Right ventricle myocardium superior (tissue), 1 donor: ENCODE results near the gene CD59. TPM values are rescaled to one million over a fixed set of nuclear protein-coding genes. Genes with fewer than 3 reads are reported as not detected.
"Not testable (repeated sequence)": the region's sequence is repeated elsewhere in the genome, so short reads cannot be mapped to it uniquely, and the experiment has no call there.

Experiments
- ATAC-seq: fragments of 200-7000 bp; cut with Tn5 transposase; one replicate; pipeline ENCODE4 v1.9.1; 2020; ENCODE audit warnings: mild to moderate bottlenecking; ENCODE audit not compliant: poor library complexity
- DNase-seq: peaks from one replicate; pipeline ENCODE4 v3.0.0-alpha.2; 2020
- intact Hi-C: fragments of 100-400 bp; cut with DNase I; formaldehyde crosslinking; loops from one replicate; pipeline ENCODE4 v1.11.2; 2022
- total RNA-seq: library from RNA; stranded (reverse); fragmentation: NEBNext Ultra II Directional; extraction: Animal tissue kit (Norgen Biotek cat#: 25700); gene quantifications from one replicate; pipeline ENCODE4 v1.2.1, GENCODE V29; 2021
- donor health status: DM: no; HTN: yes; CAD: no; lungs with severe emphysema.

The CD59 gene
- total RNA-seq, 1 donor from 2014 or later: 713 TPM

DNA sequence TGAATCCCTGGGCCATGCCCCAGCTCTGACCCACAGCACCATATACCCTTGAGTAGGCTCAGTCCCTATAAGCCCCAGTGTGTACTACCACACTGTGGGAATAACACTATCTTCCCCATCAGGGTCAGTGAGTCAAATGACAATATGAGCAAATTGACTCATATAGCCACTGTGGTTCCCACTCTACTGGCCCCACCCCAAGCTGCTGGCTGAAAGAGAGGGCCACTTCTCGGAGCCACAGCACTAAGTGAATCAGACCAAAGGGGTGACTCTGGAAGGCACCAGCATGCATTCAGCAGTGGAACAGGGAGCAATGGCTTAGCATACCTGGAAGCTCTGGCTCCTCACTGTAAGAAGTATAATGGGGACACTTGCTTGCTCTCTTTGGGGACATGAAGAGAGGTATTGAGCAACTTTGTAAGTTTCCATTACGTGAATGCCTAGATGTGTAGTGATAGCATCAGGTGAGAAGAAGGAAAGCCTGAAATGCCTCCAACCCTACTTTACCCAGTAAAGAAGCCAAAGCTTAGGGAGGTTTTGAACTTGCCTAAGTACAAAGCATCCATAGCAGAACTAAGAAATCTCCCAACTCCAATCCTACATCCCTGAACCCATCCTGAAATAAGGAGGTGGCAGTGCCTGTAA is 13.5 kb downstream of the CD59 start:
- peak; percentile 7 for ATAC-seq
- DNase-seq: no peak
- intact Hi-C loops: no loop called here

GRCh38 chr11:33721984-33722383 is 14.2 kb downstream of the CD59 start:
- intact Hi-C loops: no loop called here
- ATAC-seq (peak; percentile 11), DNase-seq (no peak)

- no peak for ATAC-seq
- intact Hi-C loops: no loop called here
- DNase-seq: no peak
These were observed 14.8 kb downstream of the CD59 start for GRCh38 chr11:33721426-33721825.

- intact Hi-C loops: no loop called here
- ATAC-seq (no peak), DNase-seq (no peak)
These were observed 16.6 kb downstream of the CD59 start for GRCh38 chr11:33719587-33719986.

DNA sequence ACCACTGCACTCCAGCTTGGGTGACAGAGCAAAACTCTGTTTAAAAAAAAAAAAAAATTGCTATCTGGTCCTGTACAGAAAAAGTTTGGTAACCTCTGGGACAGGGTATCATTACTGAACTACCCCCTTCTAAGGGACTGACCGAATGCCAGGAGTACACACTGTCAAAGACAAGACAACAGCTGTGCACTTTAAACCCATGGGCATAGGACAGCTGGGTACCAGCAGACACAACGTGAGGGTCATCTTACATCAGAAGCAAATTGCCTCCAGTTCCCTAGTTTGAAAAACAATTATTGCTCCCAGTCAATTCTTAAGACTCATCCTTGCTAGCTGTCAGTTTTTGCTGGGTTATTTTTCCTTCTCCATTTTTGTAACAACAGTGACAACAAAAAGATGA is 17.8 kb downstream of the CD59 start:
- ATAC-seq: no peak
- intact Hi-C loops: no loop called here
- DNase-seq: no peak

- no peak for DNase-seq
- ATAC-seq: peak; percentile 43
- intact Hi-C loops: no loop called here
These were observed 20.0 kb downstream of the CD59 start for GRCh38 chr11:33716243-33716642.

- no peak for DNase-seq
- peak; percentile 29 for ATAC-seq
- intact Hi-C loops: no loop called here
These were observed 22.3 kb downstream of the CD59 start for GRCh38 chr11:33713856-33714398.

DNA sequence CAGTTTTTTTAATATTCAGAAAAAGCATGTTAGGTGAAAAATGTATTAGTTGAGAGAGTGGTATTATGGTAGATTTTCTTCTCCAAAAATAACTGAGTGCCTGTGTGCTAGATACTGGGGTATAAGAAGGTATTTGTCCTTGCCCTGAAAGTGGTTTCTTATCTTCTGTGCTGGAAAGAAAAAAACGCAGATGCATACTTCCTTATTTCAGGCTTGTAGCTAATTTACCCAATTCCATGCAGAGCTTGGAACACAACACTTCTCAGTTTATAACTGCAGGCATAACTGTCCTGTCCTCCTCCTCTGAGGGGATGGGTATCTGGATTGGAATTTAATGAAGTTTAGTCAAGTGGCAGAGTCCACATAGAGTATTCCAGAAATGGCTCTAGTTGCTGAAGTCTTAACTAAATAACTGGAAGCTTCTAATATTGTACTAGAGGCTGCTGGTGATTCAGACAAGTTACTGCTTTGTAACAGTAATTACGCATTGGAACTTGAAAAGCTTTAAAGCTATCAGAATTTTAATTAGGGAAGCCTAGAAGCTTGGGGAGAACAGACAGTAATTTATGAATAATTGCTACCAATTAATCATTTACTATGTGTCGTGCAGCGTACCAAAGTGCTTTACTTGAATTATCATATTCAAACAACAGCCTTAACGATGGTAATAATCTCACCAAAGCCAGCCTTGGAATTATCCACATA is 22.9 kb downstream of the CD59 start:
- no peak for DNase-seq
- peak; percentile 16 for ATAC-seq
- intact Hi-C loops: no loop called here

DNA sequence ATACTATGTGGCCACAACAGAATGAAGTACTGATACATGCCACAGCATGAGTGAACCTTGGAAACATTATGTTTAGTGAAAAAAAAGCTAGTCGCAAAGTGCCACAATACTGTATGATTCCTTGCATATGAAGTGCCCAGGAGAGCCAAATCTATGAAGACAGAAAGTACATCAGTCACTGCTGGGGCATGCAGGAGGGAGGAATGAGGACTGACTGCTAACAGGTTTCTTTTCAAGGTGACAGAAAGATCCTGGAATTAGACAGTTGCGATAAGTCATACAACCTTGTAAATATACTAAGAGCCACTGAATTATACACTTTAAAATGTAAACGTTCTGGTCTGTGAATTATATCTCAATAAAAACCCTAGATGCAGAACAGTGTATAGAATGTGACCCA is 23.8 kb downstream of the CD59 start:
- intact Hi-C loops: no loop called here
- ATAC-seq: no peak

GRCh38 chr11:33709466-33709865 is 26.8 kb downstream of the CD59 start:
- DNase-seq: no peak
- ATAC-seq: no peak
- intact Hi-C loops: no loop called here

More for the DNA sequence above, 23.8 kb downstream of the CD59 start:
- DNase-seq: no peak

GRCh38 chr11:33708985-33709384 is 27.2 kb downstream of the CD59 start:
- ATAC-seq: no peak
- intact Hi-C loops: no loop called here
- no peak for DNase-seq

DNA sequence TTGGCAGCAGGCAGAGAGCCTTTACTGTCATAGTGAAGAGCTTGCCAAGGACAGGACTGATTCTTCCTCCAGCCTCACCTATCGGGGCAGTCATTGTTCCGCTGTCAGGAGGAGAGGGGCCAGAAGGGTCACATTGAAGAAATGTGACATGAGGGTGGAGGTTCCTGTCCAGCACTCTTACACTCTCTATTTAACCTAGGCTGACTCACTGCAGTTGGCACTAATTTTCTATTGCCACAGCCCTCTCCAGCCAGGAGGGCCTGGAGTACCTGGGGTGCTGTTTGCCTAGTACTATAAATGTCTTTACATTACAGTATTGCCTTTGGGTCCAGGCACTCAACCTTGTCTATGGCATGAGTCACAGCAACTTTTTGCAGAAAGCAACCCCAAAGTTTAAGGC is 28.4 kb downstream of the CD59 start:
- intact Hi-C loops, DNase-seq: not testable (repeated sequence)
- peak; percentile 47 for ATAC-seq

DNA sequence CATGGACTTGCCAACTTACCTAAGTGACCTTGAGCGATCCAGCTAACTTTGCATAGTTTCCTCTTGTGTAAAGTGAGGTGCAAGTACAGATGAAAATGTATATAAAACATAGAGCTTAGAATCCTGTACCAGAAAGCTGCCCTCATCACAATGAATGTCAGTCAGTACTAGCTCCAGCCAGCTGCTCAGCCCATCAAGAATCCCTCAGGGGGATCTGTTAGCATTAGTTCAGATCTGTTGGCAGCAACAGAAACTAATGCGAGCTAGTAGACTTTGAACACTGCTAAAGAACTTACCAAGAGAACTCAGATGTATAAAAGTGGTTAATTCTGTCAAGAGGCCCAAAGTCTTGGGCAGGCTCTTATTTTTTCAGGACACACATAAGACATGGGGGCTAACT is 29.3 kb downstream of the CD59 start:
- DNase-seq (no peak), ATAC-seq (no peak)
- intact Hi-C loops: no loop called here

DNA sequence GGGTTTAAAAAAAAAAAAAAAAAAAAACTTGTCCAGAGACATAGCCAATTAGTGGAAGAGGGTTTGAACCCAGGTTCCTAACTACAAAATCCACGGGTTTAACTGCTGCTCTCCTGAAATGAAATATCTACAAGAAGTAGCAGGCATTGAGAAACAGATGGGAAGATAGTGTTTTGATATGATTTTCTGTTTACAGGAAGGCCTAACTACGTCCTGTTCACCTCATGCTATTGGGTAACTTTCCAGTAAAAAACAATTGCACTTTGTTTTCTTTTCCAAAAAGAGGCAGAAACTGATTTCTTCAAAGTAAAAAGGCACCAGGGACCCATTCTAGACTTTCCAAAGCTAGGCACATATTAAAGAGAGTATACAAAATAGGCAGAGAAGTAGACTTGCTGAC is 29.7 kb downstream of the CD59 start:
- ATAC-seq: no peak
- intact Hi-C loops: no loop called here
- no peak for DNase-seq

DNA sequence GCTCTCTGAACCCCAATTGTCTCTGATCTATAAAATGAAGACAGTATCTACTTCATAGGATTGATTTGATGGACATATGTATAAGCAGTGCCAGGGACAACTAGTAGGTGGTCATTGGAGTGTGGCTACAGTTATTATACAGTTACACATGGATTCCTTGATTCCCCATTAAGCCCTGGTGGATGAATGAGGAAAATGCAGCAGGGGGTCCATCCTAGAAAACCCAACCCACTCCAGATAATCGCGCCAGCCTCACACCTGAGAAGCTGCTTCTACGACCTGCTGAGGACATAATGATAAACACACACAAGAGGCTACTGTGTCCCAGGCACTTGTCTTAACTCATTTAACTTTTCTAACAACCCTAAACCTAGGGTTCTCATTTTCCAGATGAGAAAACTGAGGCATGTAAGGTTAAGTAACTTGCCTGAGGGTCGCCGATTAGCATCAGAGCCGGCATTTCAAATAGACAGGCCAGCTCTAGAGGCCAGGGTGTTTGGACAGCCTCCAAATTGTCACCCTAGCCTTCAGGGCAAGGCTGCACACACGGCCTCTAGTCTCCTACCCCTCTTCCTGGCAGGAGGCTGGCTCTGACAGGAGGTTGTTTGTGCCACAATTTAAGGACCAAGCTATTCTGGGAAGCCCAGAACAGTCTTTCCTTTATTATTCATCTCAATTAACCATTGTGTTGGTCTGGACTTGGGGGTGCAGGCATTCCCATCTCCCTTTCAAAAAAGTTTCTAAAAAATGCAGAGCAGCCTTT is 31.8 kb downstream of the CD59 start:
- intact Hi-C loops: no loop called here
- ATAC-seq (no peak), DNase-seq (no peak)

- no peak for ATAC-seq
- intact Hi-C loops: no loop called here
- DNase-seq: no peak
These were observed 32.4 kb downstream of the CD59 start for GRCh38 chr11:33703788-33704187.

DNA sequence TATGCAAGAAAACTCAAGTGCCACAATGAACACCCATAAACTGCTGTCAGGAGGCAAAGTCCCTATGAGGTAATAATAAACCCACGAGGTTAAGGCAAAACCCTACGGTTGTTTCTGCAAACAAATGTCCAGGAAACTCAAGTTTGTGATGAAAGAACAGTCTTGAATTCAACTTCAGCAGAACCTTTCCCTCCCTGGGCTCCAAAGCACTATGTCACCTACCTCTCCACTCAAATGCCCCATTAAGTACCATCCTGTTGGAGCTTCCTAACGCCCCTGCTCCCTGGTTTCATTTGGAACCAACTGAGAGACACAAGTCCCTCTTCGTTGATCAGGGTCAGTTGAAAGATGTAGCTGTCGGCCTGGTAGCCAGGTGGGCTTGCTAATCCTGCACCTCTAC is 33.0 kb downstream of the CD59 start:
- ATAC-seq (no peak), DNase-seq (no peak)
- intact Hi-C loops: no loop called here

DNA sequence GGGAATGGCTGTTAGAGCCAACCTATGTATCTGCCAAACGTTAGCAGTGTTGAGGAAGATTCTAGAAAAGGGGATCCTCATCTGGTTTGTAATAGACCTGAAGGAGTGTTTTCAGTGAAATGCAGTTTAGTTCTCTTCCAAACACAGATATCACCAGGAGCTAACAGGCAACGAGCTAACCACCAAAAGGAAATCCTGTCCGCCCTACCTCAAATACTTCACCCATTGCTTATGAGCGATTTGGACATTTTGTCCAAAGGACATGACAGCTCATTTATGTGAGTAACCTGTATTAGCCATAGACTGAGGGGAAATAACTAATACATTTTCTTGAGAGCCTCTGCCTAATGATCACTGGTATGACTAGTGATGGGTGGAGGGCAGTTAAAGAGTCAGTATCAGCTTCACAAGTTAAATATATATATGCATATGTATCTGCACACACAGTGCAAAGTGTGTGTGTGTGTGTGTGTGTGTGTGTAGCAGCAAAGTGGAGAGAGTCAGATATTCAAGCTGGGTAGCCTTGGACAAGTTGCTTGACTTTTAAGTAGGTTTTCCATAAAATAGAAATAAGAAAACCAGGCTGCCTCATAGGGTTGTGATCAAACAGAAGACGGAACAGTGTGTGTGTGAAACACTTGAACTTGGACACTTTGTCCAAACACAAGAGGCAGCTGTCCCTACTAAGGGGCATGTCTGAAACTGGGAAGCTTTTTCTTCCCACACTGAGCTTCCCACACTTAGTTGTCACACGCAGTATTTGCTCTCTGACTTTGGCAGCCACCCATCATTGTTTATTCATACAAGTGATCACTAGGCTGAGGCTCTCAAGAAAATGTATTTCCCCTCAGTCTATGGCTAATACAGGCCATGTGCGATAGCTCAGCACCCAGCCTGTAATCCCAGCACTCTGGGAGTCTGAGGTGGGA is 34.7 kb downstream of the CD59 start:
- DNase-seq (no peak), ATAC-seq (peak; percentile 7)
- intact Hi-C loops: no loop called here
